DMS 273 (cell line): ENCODE results near the gene PTBP3.
"Not testable (repeated sequence)": the region's sequence is repeated elsewhere in the genome, so short reads cannot be mapped to it uniquely, and the experiment has no call there.

Source experiments
- DNase-seq: peaks from one replicate; lab custom pipeline; 2025; ENCODE audit not compliant: unreplicated experiment; lab: John Stamatoyannopoulos, UW

PTBP3 gene

GRCh38 chr9:112323378-112323854 is 10.0 kb downstream of the PTBP3 start:
- no peak for DNase-seq

GRCh38 chr9:112322701-112323377 is 10.6 kb downstream of the PTBP3 start:
- no peak for DNase-seq

GRCh38 chr9:112316258-112316943 is 17.0 kb downstream of the PTBP3 start:
- DNase-seq, result no peak

GRCh38 chr9:112315331-112316257 is 17.8 kb downstream of the PTBP3 start:
- no peak for DNase-seq

- no peak for DNase-seq
These were observed 21.3 kb downstream of the PTBP3 start for GRCh38 chr9:112312139-112312538.

- DNase-seq, result no peak
These were observed 21.9 kb downstream of the PTBP3 start for GRCh38 chr9:112311497-112311896.

- DNase-seq, result no peak
These were observed 22.6 kb downstream of the PTBP3 start for GRCh38 chr9:112310826-112311225.

- DNase-seq, result peak; percentile 16
These were observed 24.8 kb downstream of the PTBP3 start for GRCh38 chr9:112308588-112308987.

- no peak for DNase-seq
These were observed 32.0 kb downstream of the PTBP3 start for GRCh38 chr9:112301420-112301819.

- no peak for DNase-seq
These were observed 33.9 kb downstream of the PTBP3 start for GRCh38 chr9:112299514-112299913.

- DNase-seq, result no peak
These were observed 36.5 kb downstream of the PTBP3 start for GRCh38 chr9:112296929-112297328.

GRCh38 chr9:112295174-112295573 is 38.2 kb downstream of the PTBP3 start:
- no peak for DNase-seq

- DNase-seq, result no peak
These were observed 45.4 kb downstream of the PTBP3 start for GRCh38 chr9:112288029-112288428.

- DNase-seq, result no peak
These were observed 46.5 kb downstream of the PTBP3 start for GRCh38 chr9:112286926-112287325.

GRCh38 chr9:112285056-112285455 is 48.4 kb downstream of the PTBP3 start:
- DNase-seq, result no peak

- peak; percentile 29 for DNase-seq
These were observed 49.7 kb downstream of the PTBP3 start for GRCh38 chr9:112283582-112284253.

GRCh38 chr9:112282841-112283240 is 50.6 kb downstream of the PTBP3 start:
- not testable (repeated sequence) for DNase-seq

- DNase-seq, result no peak
These were observed 52.5 kb downstream of the PTBP3 start for GRCh38 chr9:112280904-112281303.

GRCh38 chr9:112279501-112279900 is 53.9 kb downstream of the PTBP3 start:
- DNase-seq, result no peak

GRCh38 chr9:112278152-112278551 is 55.3 kb downstream of the PTBP3 start:
- DNase-seq, result no peak

GRCh38 chr9:112274600-112274999 is 58.8 kb downstream of the PTBP3 start:
- DNase-seq, result no peak
